Measurements from ENCODE around the gene SORCS3.

DNA sequence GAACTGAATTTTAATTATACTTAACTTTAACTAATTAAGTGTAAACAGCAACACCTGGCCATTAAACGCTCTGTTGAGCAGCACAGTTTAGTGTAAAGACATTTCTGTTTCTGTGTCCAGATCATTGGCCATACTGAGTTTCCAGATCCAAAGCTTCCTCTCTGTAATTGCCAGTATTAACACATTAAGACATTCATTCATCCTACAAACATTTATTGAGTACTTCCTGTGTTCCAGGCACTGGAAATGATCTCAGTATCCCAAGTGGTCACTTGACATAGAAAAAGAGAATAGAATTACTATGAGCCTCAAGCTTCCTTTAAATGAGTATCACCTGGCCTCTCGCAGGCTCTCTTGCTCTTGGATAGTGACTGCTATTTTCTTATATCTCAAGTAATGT, 618.1 kb downstream of the SORCS3 start:
- TF ChIP-seq EZH2 (IDR thresholded peaks at IDR 0.05; ENCODE audit: insufficient read depth, poor library complexity, severe bottlenecking) (no peak), EZH2phosphoT487 (IDR thresholded peaks at IDR 0.05; ENCODE audit: insufficient read depth, low read depth) (no peak)
